K562 (cell line): ENCODE data around the gene ETNK1. TPM values are rescaled to one million over a fixed set of nuclear protein-coding genes. Genes with fewer than 3 reads are reported as not detected.

Experiments used
- ATF1 ChIP-seq, 2 experiments: fragments of 450-650 bp in 1 of 2; IDR thresholded peaks; 2 replicates each; pipeline ENCODE4 v1.6.1; 2016; ENCODE audit warnings: missing compliant biosample characterization in 1 of 2, missing genetic modification characterization in 1 of 2
- COPS2 ChIP-seq: fragments of 450-650 bp; conservative IDR thresholded peaks from 2 replicates; pipeline ENCODE4 v1.6.1; 2016; ENCODE audit warnings: mild to moderate bottlenecking, moderate library complexity
- CREM ChIP-seq: IDR thresholded peaks from 2 replicates; pipeline ENCODE4 v1.6.1; 2014; ENCODE audit warnings: antibody characterized with exemption, low read depth
- HDAC6 ChIP-seq: IDR thresholded peaks from 2 replicates; pipeline ENCODE4 v1.6.1; 2012; ENCODE audit warnings: low read depth, mild to moderate bottlenecking, control low read depth, inconsistent platforms, low read length, moderate library complexity
- KAT8 ChIP-seq: fragments of 450-650 bp; IDR thresholded peaks from 2 replicates; pipeline ENCODE4 v1.6.1; 2016; ENCODE audit warnings: low read depth, mild to moderate bottlenecking
- MITF ChIP-seq: IDR thresholded peaks from 2 replicates; pipeline ENCODE4 v1.6.1; 2014; ENCODE audit warnings: antibody characterized with exemption
- NCOA6 ChIP-seq: fragments of 450-650 bp; IDR thresholded peaks from 2 replicates; pipeline ENCODE4 v1.6.1; 2017; ENCODE audit warnings: mild to moderate bottlenecking
- NFATC3 ChIP-seq: fragments of 450-650 bp; IDR thresholded peaks from 2 replicates; pipeline ENCODE4 v1.6.1; 2017; ENCODE audit warnings: mild to moderate bottlenecking
- NFRKB ChIP-seq: fragments of 450-650 bp; IDR thresholded peaks from 2 replicates; pipeline ENCODE4 v1.6.1; 2016; ENCODE audit warnings: low read depth
- NKRF ChIP-seq: fragments of 450-650 bp; IDR thresholded peaks from 2 replicates; pipeline ENCODE4 v1.6.1; 2016; ENCODE audit warnings: borderline replicate concordance
- RFX5 ChIP-seq: IDR thresholded peaks from 2 replicates; pipeline ENCODE4 v1.6.1; 2011; ENCODE audit warnings: low read depth, mild to moderate bottlenecking, improper control_type of control experiment, low read length
- ZNF140 ChIP-seq: fragments of 250-450 bp; sonication (Bioruptor Pico); IDR thresholded peaks from 2 replicates; pipeline ENCODE4 v1.8.0; 2021; ENCODE audit warnings: moderate library complexity, mild to moderate bottlenecking, inconsistent platforms
- polyA plus RNA-seq, 8 experiments: library from polyadenylated mRNA; depleted of rRNA in 4 of 8; stranded (reverse) in 5 of 8; unstranded in 3 of 8; fragments of >200 nt; fragmentation: Nextera tagmentation in 2 of 8; fragmentation: Illumina TruSeq in 1 of 8; extraction: Ambion mirVana in 2 of 8; extraction: Trizol in 1 of 8; gene quantifications; 2 replicates each; pipeline versions ENCODE4 v1.2.1 to v1.2.3, GENCODE V29; 2011 to 2014; ENCODE audit warnings: inconsistent platforms in 1 of 8, missing spikeins in 1 of 8
- total RNA-seq, 7 experiments: library from RNA; depleted of rRNA in 6 of 7; stranded (reverse); fragments of >200 nt in 6 of 7; fragmentation: Illumina TruSeq in 2 of 7; extraction: Trizol in 2 of 7; gene quantifications; 2 replicates each; pipeline versions ENCODE4 v1.2.1 to v1.2.3, GENCODE V29; 2011 to 2021; ENCODE audit warnings: low replicate concordance in 1 of 7
- TF ChIP-seq, protein P1 (sequence below), 2 experiments: IDR thresholded peaks; 2 replicates each; pipeline ENCODE4 v1.6.1; 2011; ENCODE audit warnings: borderline replicate concordance in 1 of 2, control low read depth in 1 of 2, low read depth in 1 of 2, low read length in 1 of 2, mild to moderate bottlenecking in 1 of 2, mixed read lengths in 1 of 2, moderate library complexity in 1 of 2; ENCODE audit not compliant: insufficient read depth in 1 of 2, insufficient read length in 1 of 2, poor library complexity in 1 of 2, severe bottlenecking in 1 of 2; ENCODE audit errors: extremely low read depth in 1 of 2
- TF ChIP-seq, protein P2 (sequence below), 2 experiments: IDR thresholded peaks in 1 of 2; conservative IDR thresholded peaks in 1 of 2; 2 replicates each; pipeline ENCODE4 v1.6.1; 2016; ENCODE audit warnings: low read depth in 2 of 2, mild to moderate bottlenecking in 1 of 2, missing compliant biosample characterization in 1 of 2, missing genetic modification characterization in 1 of 2, moderate library complexity in 1 of 2
- TF ChIP-seq, protein P3 (sequence below): fragments of 450-650 bp; formaldehyde crosslinking; IDR thresholded peaks from 2 replicates; pipeline ENCODE4 v1.4.0; 2022; ENCODE audit warnings: missing genetic modification characterization

The ETNK1 gene
- total and polyA plus RNA-seq, 9 of the 15 experiments (the other 6 are each of a cell fraction or from before 2014, with no cell fraction given), result 10.0 to 70.5 (median 36.0) TPM

DNA sequence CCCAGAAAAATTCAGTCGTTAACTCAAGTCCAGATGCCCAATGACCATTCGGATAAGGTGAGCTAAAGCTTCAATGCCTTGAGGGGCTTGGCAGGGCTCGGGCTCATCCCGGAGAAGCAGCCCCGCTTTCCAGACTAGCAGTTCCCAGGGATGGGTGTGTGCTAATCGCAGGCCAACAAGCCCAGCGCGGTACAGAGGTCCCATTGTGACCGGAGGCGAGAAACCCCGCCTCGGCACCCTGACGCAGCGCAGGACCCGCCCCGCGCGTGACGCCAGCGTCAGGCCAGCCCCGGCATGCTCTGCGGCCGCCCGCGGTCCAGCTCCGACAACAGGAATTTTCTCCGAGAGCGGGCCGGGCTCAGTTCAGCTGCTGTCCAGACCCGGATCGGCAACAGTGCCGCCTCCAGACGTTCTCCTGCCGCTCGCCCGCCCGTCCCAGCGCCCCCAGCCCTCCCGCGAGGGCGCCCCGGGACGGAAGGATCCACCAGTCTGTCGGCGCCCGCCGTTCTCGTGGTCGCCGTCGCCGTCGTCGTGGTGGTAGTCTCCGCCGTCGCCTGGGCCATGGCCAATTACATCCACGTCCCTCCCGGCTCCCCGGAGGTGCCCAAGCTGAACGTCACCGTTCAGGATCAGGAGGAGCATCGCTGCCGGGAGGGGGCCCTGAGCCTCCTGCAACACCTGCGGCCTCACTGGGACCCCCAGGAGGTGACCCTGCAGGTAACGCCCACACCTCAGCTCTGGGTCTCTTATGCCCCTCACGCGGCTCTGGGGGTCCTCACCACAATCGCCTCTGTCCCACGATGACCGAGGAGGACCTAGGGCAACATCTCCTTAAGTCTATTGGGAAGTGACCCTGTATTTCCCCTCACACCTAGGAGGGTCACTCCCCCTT, at the start of gene ETNK1 (continued):
- TF ChIP-seq, protein P1, sequence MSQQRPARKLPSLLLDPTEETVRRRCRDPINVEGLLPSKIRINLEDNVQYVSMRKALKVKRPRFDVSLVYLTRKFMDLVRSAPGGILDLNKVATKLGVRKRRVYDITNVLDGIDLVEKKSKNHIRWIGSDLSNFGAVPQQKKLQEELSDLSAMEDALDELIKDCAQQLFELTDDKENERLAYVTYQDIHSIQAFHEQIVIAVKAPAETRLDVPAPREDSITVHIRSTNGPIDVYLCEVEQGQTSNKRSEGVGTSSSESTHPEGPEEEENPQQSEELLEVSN (IDR thresholded peaks at IDR 0.05; ENCODE audit: borderline replicate concordance in 1 of 2, extremely low read depth in 1 of 2, insufficient read depth in 1 of 2, insufficient read length in 1 of 2, low read depth in 1 of 2, low read length in 1 of 2, poor library complexity in 1 of 2, severe bottlenecking in 1 of 2), result peak; percentile 73 to 77
- 0 out of 2 replicates have a peak, but pooled peaks have one; percentile 66 for TF ChIP-seq HDAC6
- TF ChIP-seq, protein P2, sequence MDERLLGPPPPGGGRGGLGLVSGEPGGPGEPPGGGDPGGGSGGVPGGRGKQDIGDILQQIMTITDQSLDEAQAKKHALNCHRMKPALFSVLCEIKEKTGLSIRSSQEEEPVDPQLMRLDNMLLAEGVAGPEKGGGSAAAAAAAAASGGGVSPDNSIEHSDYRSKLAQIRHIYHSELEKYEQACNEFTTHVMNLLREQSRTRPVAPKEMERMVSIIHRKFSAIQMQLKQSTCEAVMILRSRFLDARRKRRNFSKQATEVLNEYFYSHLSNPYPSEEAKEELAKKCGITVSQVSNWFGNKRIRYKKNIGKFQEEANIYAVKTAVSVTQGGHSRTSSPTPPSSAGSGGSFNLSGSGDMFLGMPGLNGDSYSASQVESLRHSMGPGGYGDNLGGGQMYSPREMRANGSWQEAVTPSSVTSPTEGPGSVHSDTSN (CRISPR knock-in tag; IDR thresholded peaks at IDR 0.05; ENCODE audit: low read depth), result no peak
- TF ChIP-seq, protein P2 (tag; conservative IDR thresholded peaks at IDR 0.05; ENCODE audit: low read depth), result no peak
- TF ChIP-seq KAT8, result no peak
- TF ChIP-seq NFRKB, result no peak; the same call in 1 of the 2 replicates
- peak; percentile 93 for TF ChIP-seq CREM
- no peak for TF ChIP-seq COPS2
- TF ChIP-seq RFX5, result no peak
- TF ChIP-seq NFATC3, result no peak
- TF ChIP-seq NCOA6, result peak; percentile 83
- TF ChIP-seq ATF1 (CRISPR knock-in tag; IDR thresholded peaks at IDR 0.05), result 0 out of 2 replicates have a peak, but pooled peaks have one; percentile 20
- peak; percentile 94 for TF ChIP-seq ATF1 (tag; IDR thresholded peaks at IDR 0.05)
- no peak for TF ChIP-seq NKRF
- TF ChIP-seq, protein P3, sequence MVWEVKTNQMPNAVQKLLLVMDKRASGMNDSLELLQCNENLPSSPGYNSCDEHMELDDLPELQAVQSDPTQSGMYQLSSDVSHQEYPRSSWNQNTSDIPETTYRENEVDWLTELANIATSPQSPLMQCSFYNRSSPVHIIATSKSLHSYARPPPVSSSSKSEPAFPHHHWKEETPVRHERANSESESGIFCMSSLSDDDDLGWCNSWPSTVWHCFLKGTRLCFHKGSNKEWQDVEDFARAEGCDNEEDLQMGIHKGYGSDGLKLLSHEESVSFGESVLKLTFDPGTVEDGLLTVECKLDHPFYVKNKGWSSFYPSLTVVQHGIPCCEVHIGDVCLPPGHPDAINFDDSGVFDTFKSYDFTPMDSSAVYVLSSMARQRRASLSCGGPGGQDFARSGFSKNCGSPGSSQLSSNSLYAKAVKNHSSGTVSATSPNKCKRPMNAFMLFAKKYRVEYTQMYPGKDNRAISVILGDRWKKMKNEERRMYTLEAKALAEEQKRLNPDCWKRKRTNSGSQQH (CRISPR knock-in tag), result no peak
- TF ChIP-seq ZNF140, result no peak
- TF ChIP-seq MITF, result peak; percentile 27; the same call in 1 of the 2 replicates
